ENCODE measurements around the gene XRCC6. TPM values are rescaled to one million over a fixed set of nuclear protein-coding genes. Genes with fewer than 3 reads are reported as not detected.
"Not testable (repeated sequence)": the region's sequence is repeated elsewhere in the genome, so short reads cannot be mapped to it uniquely, and the experiment has no call there.

The XRCC6 gene
- polyA plus RNA-seq, 1 experiment: 149 TPM

GRCh38 chr22:41620589-41621098, 451 bp upstream of the XRCC6 start, which contains the start of gene DESI1:
TSS of gene DESI1 (minus strand) at chr22:41621043. CDS start at chr22:41620839, 204 bp downstream.
- H3K27me3 ChIP-seq (ENCODE audit: control insufficient read depth, insufficient read depth, low read length): no peaks in the 10 kb centered on the region
- DNase-seq (ENCODE audit: low read depth, low spot score): no peak
- ChIA-PET POLR2A (interaction anchor here (0.6 to 2.0 kb wide), 10 partner anchors 14 to 494 kb away, joined by 3 to 9 read pairs (median 4); partner anchors contain the start of genes ACO2, PHF5A, PMM1 and POLR3H), CTCF (interaction anchor here (1.4 to 1.9 kb wide), 2 partner anchors 77 kb away, joined by 3 to 5 read pairs; partner anchors contain the start of gene POLR3H)
- peak within 1 kb of the TSS; percentile 97 for H3K27ac ChIP-seq (ENCODE audit: low read depth, low read length)
- H3K4me3 ChIP-seq (ENCODE audit: low read depth, low read length): peak within 1 kb of the TSS; percentile 98
- H3K9me3 ChIP-seq (ENCODE audit: control insufficient read depth, insufficient read depth, low read length): no peaks in the 10 kb centered on the region; the same call in 1 of the 2 replicates
- TF ChIP-seq CTCF (IDR thresholded peaks at IDR 0.05; ENCODE audit: low read depth, low read length): no peak

- H3K4me3 ChIP-seq (ENCODE audit: low read depth, low read length): peak overlapping the region; percentile 98
- no peak for TF ChIP-seq CTCF (IDR thresholded peaks at IDR 0.05; ENCODE audit: low read depth, low read length)
- no peaks in the 10 kb centered on the region; the same call in 1 of the 2 replicates for H3K9me3 ChIP-seq (ENCODE audit: control insufficient read depth, insufficient read depth, low read length)
- no peak for DNase-seq (ENCODE audit: low read depth, low spot score)
- no peaks in the 10 kb centered on the region for H3K27me3 ChIP-seq (ENCODE audit: control insufficient read depth, insufficient read depth, low read length)
- ChIA-PET POLR2A (interaction anchor here (0.6 to 2.0 kb wide), 9 partner anchors 20 to 240 kb away, joined by 3 to 9 read pairs (median 5); partner anchors contain the start of genes ACO2, PHF5A, PMM1 and POLR3H), CTCF (interaction anchor here (1.4 kb wide), 1 partner anchor 76 kb away, joined by 3 read pairs; no protein-coding TSS in a partner anchor)
- peak overlapping the region; percentile 97 for H3K27ac ChIP-seq (ENCODE audit: low read depth, low read length)
Measured at GRCh38 chr22:41621911-41622179, 750 bp downstream of the XRCC6 start.

- Histone ChIP-seq H3K4me3 (ENCODE audit: low read depth, low read length) (no peak overlapping the region), H3K27ac (ENCODE audit: low read depth, low read length) (no peak overlapping the region), H3K27me3 (ENCODE audit: control insufficient read depth, insufficient read depth, low read length) (no peaks in the 10 kb centered on the region), H3K9me3 (ENCODE audit: control insufficient read depth, insufficient read depth, low read length) (no peaks in the 10 kb centered on the region; the same call in 1 of the 2 replicates)
- ChIA-PET POLR2A (no interaction called here), CTCF (interaction anchor here (0.6 kb wide), 1 partner anchor 69 kb away, joined by 3 read pairs; no protein-coding TSS in a partner anchor)
- DNase-seq (ENCODE audit: low read depth, low spot score): no peak
- no peak for TF ChIP-seq CTCF (IDR thresholded peaks at IDR 0.05; ENCODE audit: low read depth, low read length)
Measured at GRCh38 chr22:41625577-41625976, 4.5 kb downstream of the XRCC6 start.

- DNase-seq (ENCODE audit: low read depth, low spot score); H3K27ac ChIP-seq (ENCODE audit: low read depth, low read length); H3K27me3 ChIP-seq (ENCODE audit: control insufficient read depth, insufficient read depth, low read length); POLR2A ChIA-PET; H3K4me3 ChIP-seq (ENCODE audit: low read depth, low read length); H3K9me3 ChIP-seq (ENCODE audit: control insufficient read depth, insufficient read depth, low read length); CTCF ChIA-PET: not testable (repeated sequence)
Measured at GRCh38 chr22:41631115-41631514, 10.0 kb downstream of the XRCC6 start.

- H3K4me3 ChIP-seq (ENCODE audit: low read depth, low read length); POLR2A ChIA-PET; CTCF ChIA-PET; DNase-seq (ENCODE audit: low read depth, low spot score); H3K9me3 ChIP-seq (ENCODE audit: control insufficient read depth, insufficient read depth, low read length); H3K27me3 ChIP-seq (ENCODE audit: control insufficient read depth, insufficient read depth, low read length); H3K27ac ChIP-seq (ENCODE audit: low read depth, low read length): not testable (repeated sequence)
Measured at GRCh38 chr22:41631615-41632014, 10.5 kb downstream of the XRCC6 start.

GRCh38 chr22:41634610-41635009, 13.5 kb downstream of the XRCC6 start:
- POLR2A ChIA-PET: interaction anchor here (1.3 kb wide), 1 partner anchor 14 kb away, joined by 3 read pairs; the partner anchor contains the start of genes DESI1 and XRCC6
- H3K27me3 ChIP-seq (ENCODE audit: control insufficient read depth, insufficient read depth, low read length); H3K4me3 ChIP-seq (ENCODE audit: low read depth, low read length); DNase-seq (ENCODE audit: low read depth, low spot score); H3K27ac ChIP-seq (ENCODE audit: low read depth, low read length); H3K9me3 ChIP-seq (ENCODE audit: control insufficient read depth, insufficient read depth, low read length): not testable (repeated sequence)
- CTCF ChIA-PET: interaction anchor here (0.8 kb wide), 1 partner anchor 64 kb away, joined by 4 read pairs; no protein-coding TSS in a partner anchor
